Neural progenitor cell (in vitro differentiated cells): ENCODE measurements around the gene KRTAP5-2.

Experiments used
- EZH2 ChIP-seq: fragments of 200-600 bp; sonication (generic); IDR thresholded peaks from 2 replicates; pipeline ENCODE4 v1.6.1; 2017; ENCODE audit warnings: antibody characterized with exemption, mild to moderate bottlenecking, moderate library complexity
- TF ChIP-seq, protein P1 (sequence below): fragments of 200-600 bp; sonication (generic); IDR thresholded peaks from 2 replicates; pipeline ENCODE4 v1.5.1; 2017; ENCODE audit warnings: antibody characterized with exemption, mild to moderate bottlenecking

DNA sequence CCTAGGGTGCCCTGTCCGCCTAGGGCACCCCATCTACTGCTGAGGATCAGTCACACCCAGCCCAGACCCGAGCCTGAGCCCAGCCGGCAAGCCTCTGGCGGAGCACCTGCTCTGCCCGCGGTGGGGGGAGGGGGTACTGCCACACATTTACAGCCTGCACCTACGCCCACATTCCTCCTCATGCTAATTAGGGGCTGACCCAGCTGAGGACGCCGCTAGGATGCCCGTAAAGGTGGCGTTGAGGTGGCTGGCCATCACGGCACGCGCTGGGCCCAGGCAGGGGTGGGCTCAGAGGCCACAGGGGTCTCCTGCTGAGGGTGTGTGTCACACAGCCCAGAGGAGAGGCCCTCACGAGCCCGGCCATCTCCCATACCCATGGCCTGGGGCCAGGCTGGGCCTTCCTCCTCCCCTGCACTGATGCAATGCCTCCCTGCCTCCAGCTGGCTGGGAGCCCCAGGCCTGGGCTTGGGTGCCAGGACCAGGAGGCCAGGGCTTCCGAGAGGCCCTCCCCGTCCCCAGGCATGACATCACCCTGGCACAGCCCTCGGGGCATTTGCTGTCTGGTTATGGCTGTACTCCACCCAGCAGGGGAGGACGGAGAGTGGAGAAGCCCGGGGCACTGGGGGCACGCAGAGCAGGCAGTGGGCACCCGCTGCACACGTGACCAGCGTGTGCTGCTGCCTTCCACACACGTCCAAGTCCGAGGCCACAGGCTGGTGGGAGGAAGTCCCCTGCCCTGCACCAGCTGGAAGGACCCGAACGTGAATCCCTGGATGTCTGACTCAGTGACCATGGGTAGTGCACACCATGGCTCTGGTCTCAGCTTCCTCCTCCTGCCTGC lies 38.8 kb downstream of the KRTAP5-2 start:
- TF ChIP-seq, protein P1, sequence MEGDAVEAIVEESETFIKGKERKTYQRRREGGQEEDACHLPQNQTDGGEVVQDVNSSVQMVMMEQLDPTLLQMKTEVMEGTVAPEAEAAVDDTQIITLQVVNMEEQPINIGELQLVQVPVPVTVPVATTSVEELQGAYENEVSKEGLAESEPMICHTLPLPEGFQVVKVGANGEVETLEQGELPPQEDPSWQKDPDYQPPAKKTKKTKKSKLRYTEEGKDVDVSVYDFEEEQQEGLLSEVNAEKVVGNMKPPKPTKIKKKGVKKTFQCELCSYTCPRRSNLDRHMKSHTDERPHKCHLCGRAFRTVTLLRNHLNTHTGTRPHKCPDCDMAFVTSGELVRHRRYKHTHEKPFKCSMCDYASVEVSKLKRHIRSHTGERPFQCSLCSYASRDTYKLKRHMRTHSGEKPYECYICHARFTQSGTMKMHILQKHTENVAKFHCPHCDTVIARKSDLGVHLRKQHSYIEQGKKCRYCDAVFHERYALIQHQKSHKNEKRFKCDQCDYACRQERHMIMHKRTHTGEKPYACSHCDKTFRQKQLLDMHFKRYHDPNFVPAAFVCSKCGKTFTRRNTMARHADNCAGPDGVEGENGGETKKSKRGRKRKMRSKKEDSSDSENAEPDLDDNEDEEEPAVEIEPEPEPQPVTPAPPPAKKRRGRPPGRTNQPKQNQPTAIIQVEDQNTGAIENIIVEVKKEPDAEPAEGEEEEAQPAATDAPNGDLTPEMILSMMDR: no peak
- TF ChIP-seq EZH2: no peak
